ENCODE data around the gene DENND1A.

DENND1A gene

GRCh38 chr9:123373447-123373923 lies 556.4 kb downstream of the DENND1A start:
- no peak for DNase-seq (ENCODE audit: low read depth)

- no peak for DNase-seq (ENCODE audit: low read depth)
These were observed 557.0 kb downstream of the DENND1A start for GRCh38 chr9:123372766-123373446.

- DNase-seq (ENCODE audit: low read depth) = no peak
These were observed 557.9 kb downstream of the DENND1A start for GRCh38 chr9:123371805-123372590.

GRCh38 chr9:123371228-123371584 lies 558.7 kb downstream of the DENND1A start:
- DNase-seq (ENCODE audit: low read depth) = no peak

DNA sequence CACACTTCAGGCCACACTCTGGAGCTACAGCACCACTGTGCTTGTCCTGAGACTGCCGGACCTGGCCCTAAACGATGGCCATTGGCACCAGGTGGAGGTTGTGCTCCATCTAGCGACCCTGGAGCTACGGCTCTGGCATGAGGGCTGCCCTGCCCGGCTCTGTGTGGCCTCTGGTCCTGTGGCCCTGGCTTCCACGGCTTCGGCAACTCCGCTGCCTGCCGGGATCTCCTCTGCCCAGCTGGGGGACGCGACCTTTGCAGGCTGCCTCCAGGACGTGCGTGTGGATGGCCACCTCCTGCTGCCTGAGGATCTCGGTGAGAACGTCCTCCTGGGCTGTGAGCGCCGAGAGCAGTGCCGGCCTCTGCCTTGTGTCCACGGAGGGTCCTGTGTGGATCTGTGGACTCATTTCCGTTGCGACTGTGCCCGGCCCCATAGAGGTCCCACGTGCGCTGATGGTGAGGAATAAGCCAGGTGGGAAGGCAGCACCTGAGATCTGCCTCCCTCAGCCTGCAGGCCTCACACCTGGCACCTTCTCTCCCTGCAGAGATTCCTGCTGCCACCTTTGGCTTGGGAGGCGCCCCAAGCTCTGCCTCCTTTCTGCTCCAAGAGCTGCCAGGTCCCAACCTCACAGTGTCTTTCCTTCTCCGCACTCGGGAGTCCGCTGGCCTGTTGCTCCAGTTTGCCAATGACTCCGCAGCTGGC lies 559.2 kb downstream of the DENND1A start:
- no peak for DNase-seq (ENCODE audit: low read depth)

- DNase-seq (ENCODE audit: low read depth) = no peak
These were observed 559.8 kb downstream of the DENND1A start for GRCh38 chr9:123370108-123370507.

GRCh38 chr9:123369296-123369695 lies 560.6 kb downstream of the DENND1A start:
- no peak for DNase-seq (ENCODE audit: low read depth)

- DNase-seq (ENCODE audit: low read depth) = no peak
These were observed 561.3 kb downstream of the DENND1A start for GRCh38 chr9:123368536-123369153.

DNA sequence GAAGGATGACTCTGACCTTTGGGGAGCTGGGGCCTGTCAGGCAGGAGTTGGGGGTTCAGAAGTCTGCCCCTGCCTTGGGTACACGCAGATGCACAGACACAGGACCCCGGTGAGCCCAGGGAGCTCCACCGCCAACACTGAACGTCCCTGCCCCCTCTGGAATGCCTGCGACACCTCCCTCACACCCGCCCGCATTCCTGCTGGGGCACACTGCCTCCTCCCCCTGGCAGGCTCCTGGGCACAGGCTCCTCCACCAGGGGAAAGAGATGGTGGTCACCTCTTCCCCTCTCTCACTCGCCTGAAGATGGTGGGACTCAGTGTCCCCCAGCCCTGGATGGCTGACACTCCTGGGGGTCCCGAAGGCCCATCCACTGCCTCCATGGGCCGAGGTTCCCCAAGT lies 561.9 kb downstream of the DENND1A start:
- no peak for DNase-seq (ENCODE audit: low read depth)

GRCh38 chr9:123365881-123366528 lies 563.9 kb downstream of the DENND1A start:
- DNase-seq (ENCODE audit: low read depth) = no peak

GRCh38 chr9:123365287-123365880 lies 564.5 kb downstream of the DENND1A start:
- DNase-seq (ENCODE audit: low read depth) = no peak

- DNase-seq (ENCODE audit: low read depth) = no peak
These were observed 565.6 kb downstream of the DENND1A start for GRCh38 chr9:123364241-123364824.

DNA sequence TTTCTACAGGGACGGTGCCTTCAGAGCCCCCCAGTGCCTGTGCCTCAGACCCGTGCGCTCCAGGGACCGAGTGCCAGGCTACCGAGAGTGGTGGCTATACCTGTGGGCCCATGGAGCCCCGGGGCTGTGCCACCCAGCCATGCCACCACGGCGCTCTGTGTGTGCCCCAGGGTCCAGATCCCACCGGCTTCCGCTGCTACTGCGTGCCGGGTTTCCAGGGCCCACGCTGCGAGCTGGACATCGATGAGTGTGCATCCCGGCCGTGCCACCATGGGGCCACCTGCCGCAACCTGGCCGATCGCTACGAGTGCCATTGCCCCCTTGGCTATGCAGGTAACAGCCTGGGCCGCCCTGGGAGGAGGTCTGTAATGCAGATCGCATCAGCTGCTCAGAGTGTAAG lies 567.1 kb downstream of the DENND1A start:
- DNase-seq (ENCODE audit: low read depth) = no peak

GRCh38 chr9:123361731-123362510 lies 568.0 kb downstream of the DENND1A start:
- no peak for DNase-seq (ENCODE audit: low read depth)

DNA sequence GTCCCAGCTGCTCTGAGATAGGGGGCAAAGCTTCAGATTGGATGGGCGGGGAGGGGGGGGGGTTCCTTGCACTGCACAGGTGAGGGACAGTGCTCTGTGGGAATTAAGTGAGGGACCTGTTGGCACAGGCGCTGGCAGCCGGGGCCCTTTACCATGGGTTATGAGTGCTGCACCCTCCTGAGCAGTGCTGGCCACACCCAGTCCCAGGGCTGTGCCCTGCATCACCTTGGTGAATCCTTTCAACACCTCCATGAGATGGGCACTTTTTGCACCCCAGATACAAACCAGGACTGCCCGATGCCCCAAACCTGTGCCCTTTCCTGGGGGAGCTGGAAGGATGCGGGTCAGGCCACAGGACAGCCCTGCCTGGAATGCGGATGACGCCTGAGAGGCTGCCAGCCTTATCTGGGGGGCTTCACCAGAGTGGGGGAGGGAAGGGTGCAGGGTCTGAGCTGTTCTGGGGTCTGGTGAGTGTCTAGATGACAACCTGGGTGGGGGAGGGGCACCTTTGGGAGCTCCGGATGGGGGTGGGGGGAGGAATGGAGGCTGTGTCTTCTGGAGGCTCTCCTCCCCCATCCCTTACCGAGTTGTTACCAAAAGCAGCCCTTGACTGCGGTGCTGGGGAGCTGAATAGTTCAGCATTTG lies 568.7 kb downstream of the DENND1A start:
- DNase-seq (ENCODE audit: low read depth) = no peak

- DNase-seq (ENCODE audit: low read depth) = no peak
These were observed 569.5 kb downstream of the DENND1A start for GRCh38 chr9:123360161-123361085.

DNA sequence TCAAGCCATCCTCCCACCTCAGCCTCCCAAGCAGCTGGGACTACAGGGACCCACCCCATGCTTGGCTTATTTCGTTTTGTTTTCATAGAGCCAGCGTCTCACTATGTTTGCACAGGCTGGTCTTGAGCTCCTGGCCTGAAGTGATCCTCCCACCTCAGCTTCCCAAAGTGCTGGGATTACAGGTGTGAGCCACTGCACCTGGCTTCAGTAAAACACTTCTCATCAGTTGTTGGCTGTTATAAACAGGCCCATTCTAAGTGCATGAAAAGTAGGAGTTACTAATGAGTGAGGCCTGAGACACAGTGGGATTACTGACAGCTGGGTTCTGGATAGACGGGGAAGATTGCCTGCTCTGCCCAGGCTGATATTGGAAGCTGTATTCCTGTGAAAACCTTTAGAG lies 570.4 kb downstream of the DENND1A start:
- no peak for DNase-seq (ENCODE audit: low read depth)

GRCh38 chr9:123359106-123359505 lies 570.8 kb downstream of the DENND1A start:
- DNase-seq (ENCODE audit: low read depth) = no peak

All from activated gamma-delta T cell treated with anti-CD3 and anti-CD28 coated beads, Interleukin-2, amount 50 U/mL, for 16 hours (primary cell).